K562 (cell line): ENCODE data around the gene KCNE2. TPM values are rescaled to one million over a fixed set of nuclear protein-coding genes. Genes with fewer than 3 reads are reported as not detected.
A peak's percentile ranks its signal among the peaks of the same experiment; 100 is the strongest.

Experiments used
- ATAC-seq: fragments of 200-7000 bp; cut with Tn5 transposase; 3 replicates; pipeline ENCODE4 v1.9.1; 2020; ENCODE audit warnings: moderate library complexity
- BruUV-seq: library from RNA; stranded (reverse); fragments of 400-500 nt; replicated peaks from 2 replicates; lab custom pipeline; 2021; lab: Mats Ljungman, UMichigan
- CTCF ChIA-PET: fragments of 300-600 bp; formaldehyde crosslinking; extraction: SDS; loops from one replicate; lab custom pipeline; 2021; ENCODE audit warnings: low intra/inter-chr PET ratio; lab: Yijun Ruan, JAX
- POLR2A ChIA-PET: fragments of 300-600, 350-650 bp; sonication (Branson Sonifier 250); formaldehyde crosslinking; extraction: SDS; loops from one replicate; lab custom pipeline; 2021; ENCODE audit warnings: antibody characterized with exemption, inconsistent platforms; lab: Yijun Ruan, JAX
- DNase-seq, 4 experiments: peaks; one replicate each; pipeline versions ENCODE4 v3.0.0 to v3.0.0-alpha.2; 2011 to 2018; ENCODE audit warnings: low spot score in 3 of 4, mixed read lengths in 3 of 4; ENCODE audit errors: extremely low read depth in 1 of 4
- FAIRE-seq: peaks from 2 replicates; lab custom pipeline; 2011; peaks lifted over from hg19 to GRCh38; lab: Jason Lieb, UNC
- H2AFZ ChIP-seq: 2 replicates; pipeline ENCODE4 v1.6.0; 2011; ENCODE audit warnings: low read depth, low read length, control low read depth, inconsistent platforms
- H3K27ac ChIP-seq: fragments of 200-600 bp; 3 replicates; pipeline ENCODE4 v1.8.0; 2011; ENCODE audit warnings: low read depth, mild to moderate bottlenecking, control low read depth, inconsistent platforms, low read length, moderate library complexity, mixed read lengths; ENCODE audit errors: extremely low read depth
- H3K27me3 ChIP-seq, 2 experiments: fragments of 300-600 bp in 1 of 2; 2 replicates in 1 of 2; 3 replicates in 1 of 2; pipeline versions ENCODE4 v1.6.0 to v1.8.0; 2011; ENCODE audit warnings: inconsistent platforms in 2 of 2, low read length in 2 of 2, mild to moderate bottlenecking in 1 of 2, mixed read lengths in 1 of 2, moderate library complexity in 1 of 2; ENCODE audit not compliant: control insufficient read depth in 2 of 2, insufficient read depth in 2 of 2
- H3K36me3 ChIP-seq: fragments of 300-600 bp; 3 replicates; pipeline ENCODE4 v1.8.0; 2011; ENCODE audit warnings: mild to moderate bottlenecking, low read length, inconsistent platforms; ENCODE audit not compliant: control insufficient read depth, insufficient read depth
- H3K4me1 ChIP-seq, 2 experiments: fragments of 200-600 bp in 1 of 2; replicated peaks in 1 of 2; 2 replicates in 1 of 2; 3 replicates in 1 of 2; pipeline versions ENCODE4 v1.5.1 to v1.8.0; 2011; ENCODE audit warnings: inconsistent platforms in 2 of 2, low read length in 2 of 2, mild to moderate bottlenecking in 1 of 2, mixed read lengths in 1 of 2, moderate library complexity in 1 of 2; ENCODE audit not compliant: control insufficient read depth in 2 of 2, insufficient read depth in 2 of 2
- H3K4me2 ChIP-seq: 2 replicates; pipeline ENCODE4 v1.6.1; 2011; ENCODE audit warnings: low read length, control low read depth, inconsistent platforms, mixed read lengths; ENCODE audit not compliant: insufficient read depth
- H3K4me3 ChIP-seq: fragments of 200-600 bp; sonication (generic), shearing (Covaris generic); 2 replicates; pipeline ENCODE4 v1.5.1; 2016; ENCODE audit warnings: control low read depth, inconsistent platforms
- H3K79me2 ChIP-seq: fragments of 200-600 bp; 3 replicates; pipeline ENCODE4 v1.8.0; 2011; ENCODE audit warnings: low read length, inconsistent platforms; ENCODE audit not compliant: control insufficient read depth, insufficient read depth
- H3K9ac ChIP-seq, 2 experiments: 2 replicates each; pipeline versions ENCODE4 v1.6.0 to v1.6.1; 2011; ENCODE audit warnings: low read depth in 2 of 2, low read length in 2 of 2, control low read depth in 1 of 2, inconsistent platforms in 1 of 2, mild to moderate bottlenecking in 1 of 2, mixed read lengths in 1 of 2; ENCODE audit not compliant: insufficient read depth in 1 of 2
- H3K9me1 ChIP-seq: one replicate; pipeline ENCODE4 v1.6.0; 2011; ENCODE audit warnings: inconsistent platforms, mild to moderate bottlenecking, low read length, moderate library complexity; ENCODE audit not compliant: control insufficient read depth, insufficient read depth
- H3K9me3 ChIP-seq: replicated peaks from 2 replicates; pipeline ENCODE4 v1.5.1; 2011; ENCODE audit warnings: low read depth, low read length, inconsistent platforms; ENCODE audit not compliant: control insufficient read depth, insufficient read depth
- H4K20me1 ChIP-seq: replicated peaks from 2 replicates; pipeline ENCODE4 v1.6.1; 2011; ENCODE audit warnings: low read length, inconsistent platforms, mixed read lengths; ENCODE audit not compliant: control insufficient read depth, insufficient read depth
- ATF1 ChIP-seq, 2 experiments: fragments of 450-650 bp in 1 of 2; IDR thresholded peaks; 2 replicates each; pipeline ENCODE4 v1.6.1; 2016; ENCODE audit warnings: missing compliant biosample characterization in 1 of 2, missing genetic modification characterization in 1 of 2
- CGGBP1 ChIP-seq: fragments of 250-450 bp; sonication (Bioruptor Pico); IDR thresholded peaks from 2 replicates; pipeline ENCODE4 v1.9.0; 2021; ENCODE audit warnings: mild to moderate bottlenecking
- FOXP1 ChIP-seq: sonication (generic); formaldehyde crosslinking; IDR thresholded peaks from 2 replicates; pipeline ENCODE4 v1.8.0; 2022; ENCODE audit warnings: mild to moderate bottlenecking, missing genetic modification reagents
- GTF2A2 ChIP-seq: IDR thresholded peaks from 2 replicates; pipeline ENCODE4 v1.6.1; 2016; ENCODE audit warnings: mild to moderate bottlenecking, missing genetic modification characterization, missing compliant biosample characterization
- RBM22 ChIP-seq: fragments of 200-400 bp; formaldehyde crosslinking; IDR thresholded peaks from 2 replicates; pipeline ENCODE4 v1.6.1; 2018; ENCODE audit warnings: low read length, low read depth; ENCODE audit not compliant: poor library complexity, severe bottlenecking
- SLC30A9 ChIP-seq: fragments of 250-450 bp; sonication (Bioruptor Pico); IDR thresholded peaks from 2 replicates; pipeline ENCODE4 v1.8.0; 2022; ENCODE audit warnings: mild to moderate bottlenecking, moderate library complexity
- ZNF140 ChIP-seq: fragments of 250-450 bp; sonication (Bioruptor Pico); IDR thresholded peaks from 2 replicates; pipeline ENCODE4 v1.8.0; 2021; ENCODE audit warnings: moderate library complexity, mild to moderate bottlenecking, inconsistent platforms
- ZNF41 ChIP-seq: fragments of 250-450 bp; sonication (Bioruptor Pico); conservative IDR thresholded peaks from 2 replicates; pipeline ENCODE4 v1.4.0; 2020; ENCODE audit warnings: mild to moderate bottlenecking
- ZNF436 ChIP-seq: fragments of 250-450, 450-650 bp; sonication (Bioruptor Pico); formaldehyde crosslinking; IDR thresholded peaks from 2 replicates; pipeline ENCODE4 v1.7.0; 2020; ENCODE audit warnings: mild to moderate bottlenecking
- ZNF696 ChIP-seq: fragments of 250-450 bp; sonication (Bioruptor Pico); conservative IDR thresholded peaks from 2 replicates; pipeline ENCODE4 v1.4.0; 2020; ENCODE audit warnings: mild to moderate bottlenecking, moderate library complexity
- in situ Hi-C: fragments of 300-500 bp; cut with MboI; formaldehyde crosslinking; loops from 4 replicates; pipeline ENCODE4 v1.15.0; 2018; ENCODE audit warnings: inconsistent platforms, mixed read lengths
- intact Hi-C: fragments of 100-400 bp; cut with micrococcal nuclease; formaldehyde crosslinking; loops from 2 replicates; pipeline ENCODE4 v1.14.2; 2022
- polyA plus RNA-seq, 8 experiments: library from polyadenylated mRNA; depleted of rRNA in 4 of 8; stranded (reverse) in 5 of 8; unstranded in 3 of 8; fragments of >200 nt; fragmentation: Nextera tagmentation in 2 of 8; fragmentation: Illumina TruSeq in 1 of 8; extraction: Ambion mirVana in 2 of 8; extraction: Trizol in 1 of 8; gene quantifications; 2 replicates each; pipeline versions ENCODE4 v1.2.1 to v1.2.3, GENCODE V29; 2011 to 2014; ENCODE audit warnings: inconsistent platforms in 1 of 8, missing spikeins in 1 of 8
- total RNA-seq, 7 experiments: library from RNA; depleted of rRNA in 6 of 7; stranded (reverse); fragments of >200 nt in 6 of 7; fragmentation: Illumina TruSeq in 2 of 7; extraction: Trizol in 2 of 7; gene quantifications; 2 replicates each; pipeline versions ENCODE4 v1.2.1 to v1.2.3, GENCODE V29; 2011 to 2021; ENCODE audit warnings: low replicate concordance in 1 of 7
- TF ChIP-seq, protein P1 (sequence below), 2 experiments: IDR thresholded peaks in 1 of 2; conservative IDR thresholded peaks in 1 of 2; 2 replicates each; pipeline ENCODE4 v1.6.1; 2016; ENCODE audit warnings: low read depth in 2 of 2, mild to moderate bottlenecking in 1 of 2, missing compliant biosample characterization in 1 of 2, missing genetic modification characterization in 1 of 2, moderate library complexity in 1 of 2
- TF ChIP-seq, protein P2 (sequence below): sonication (generic); formaldehyde crosslinking; IDR thresholded peaks from 2 replicates; pipeline ENCODE4 v1.8.0; 2022; ENCODE audit warnings: mild to moderate bottlenecking, missing genetic modification reagents
- TF ChIP-seq, protein P3 (sequence below): fragments of 250-450 bp; sonication (Bioruptor Pico); IDR thresholded peaks from 2 replicates; pipeline ENCODE4 v1.4.0; 2020; ENCODE audit warnings: mild to moderate bottlenecking

The KCNE2 gene
- total and polyA plus RNA-seq, 9 of the 15 experiments (the other 6 are each of a cell fraction or from before 2014, with no cell fraction given) = not detected

DNA sequence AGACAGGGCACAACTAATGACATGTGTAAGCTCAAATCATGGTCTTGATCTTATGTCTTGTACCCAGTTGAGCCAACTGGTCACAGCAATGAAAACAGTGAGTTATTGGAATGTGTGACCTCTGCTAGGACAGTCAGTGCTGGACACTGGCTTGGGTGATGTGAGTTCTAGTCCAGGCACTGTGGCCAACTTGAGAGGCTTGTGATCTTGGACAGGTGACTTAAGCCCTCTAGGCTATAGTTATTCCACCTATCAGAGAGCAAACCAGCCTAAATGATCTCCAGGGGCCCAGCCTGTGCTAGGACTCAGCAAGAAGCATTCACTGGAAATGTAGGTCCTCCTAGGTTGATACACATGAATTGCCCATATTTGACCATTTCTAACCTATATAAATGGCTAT lies 1.1 kb downstream of the KCNE2 start:
- H3K79me2 ChIP-seq = no peaks in the 10 kb centered on the region
- no peak overlapping the region for H3K4me3 ChIP-seq
- no peaks in the 10 kb centered on the region for H3K9me3 ChIP-seq
- DNase-seq (no peak), FAIRE-seq (no peak), ATAC-seq (no peak)
- intact Hi-C loops (no loop called here), in situ Hi-C loops (no loop called here)
- H3K9ac ChIP-seq = no peak overlapping the region
- TF ChIP-seq, protein P1, sequence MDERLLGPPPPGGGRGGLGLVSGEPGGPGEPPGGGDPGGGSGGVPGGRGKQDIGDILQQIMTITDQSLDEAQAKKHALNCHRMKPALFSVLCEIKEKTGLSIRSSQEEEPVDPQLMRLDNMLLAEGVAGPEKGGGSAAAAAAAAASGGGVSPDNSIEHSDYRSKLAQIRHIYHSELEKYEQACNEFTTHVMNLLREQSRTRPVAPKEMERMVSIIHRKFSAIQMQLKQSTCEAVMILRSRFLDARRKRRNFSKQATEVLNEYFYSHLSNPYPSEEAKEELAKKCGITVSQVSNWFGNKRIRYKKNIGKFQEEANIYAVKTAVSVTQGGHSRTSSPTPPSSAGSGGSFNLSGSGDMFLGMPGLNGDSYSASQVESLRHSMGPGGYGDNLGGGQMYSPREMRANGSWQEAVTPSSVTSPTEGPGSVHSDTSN (CRISPR knock-in tag; IDR thresholded peaks at IDR 0.05; ENCODE audit: low read depth) = no peak
- TF ChIP-seq, protein P1 (tag; conservative IDR thresholded peaks at IDR 0.05; ENCODE audit: low read depth) = no peak
- TF ChIP-seq SLC30A9 (no peak), ZNF41 (CRISPR knock-in tag) (no peak), ATF1 (CRISPR knock-in tag; IDR thresholded peaks at IDR 0.05) (no peak), ATF1 (tag; IDR thresholded peaks at IDR 0.05) (no peak), ZNF696 (CRISPR knock-in tag) (no peak), GTF2A2 (tag) (no peak), RBM22 (no peak), ZNF436 (CRISPR knock-in tag) (no peak), ZNF140 (no peak), FOXP1 (no peak), CGGBP1 (CRISPR knock-in tag) (no peak)
- TF ChIP-seq, protein P2, sequence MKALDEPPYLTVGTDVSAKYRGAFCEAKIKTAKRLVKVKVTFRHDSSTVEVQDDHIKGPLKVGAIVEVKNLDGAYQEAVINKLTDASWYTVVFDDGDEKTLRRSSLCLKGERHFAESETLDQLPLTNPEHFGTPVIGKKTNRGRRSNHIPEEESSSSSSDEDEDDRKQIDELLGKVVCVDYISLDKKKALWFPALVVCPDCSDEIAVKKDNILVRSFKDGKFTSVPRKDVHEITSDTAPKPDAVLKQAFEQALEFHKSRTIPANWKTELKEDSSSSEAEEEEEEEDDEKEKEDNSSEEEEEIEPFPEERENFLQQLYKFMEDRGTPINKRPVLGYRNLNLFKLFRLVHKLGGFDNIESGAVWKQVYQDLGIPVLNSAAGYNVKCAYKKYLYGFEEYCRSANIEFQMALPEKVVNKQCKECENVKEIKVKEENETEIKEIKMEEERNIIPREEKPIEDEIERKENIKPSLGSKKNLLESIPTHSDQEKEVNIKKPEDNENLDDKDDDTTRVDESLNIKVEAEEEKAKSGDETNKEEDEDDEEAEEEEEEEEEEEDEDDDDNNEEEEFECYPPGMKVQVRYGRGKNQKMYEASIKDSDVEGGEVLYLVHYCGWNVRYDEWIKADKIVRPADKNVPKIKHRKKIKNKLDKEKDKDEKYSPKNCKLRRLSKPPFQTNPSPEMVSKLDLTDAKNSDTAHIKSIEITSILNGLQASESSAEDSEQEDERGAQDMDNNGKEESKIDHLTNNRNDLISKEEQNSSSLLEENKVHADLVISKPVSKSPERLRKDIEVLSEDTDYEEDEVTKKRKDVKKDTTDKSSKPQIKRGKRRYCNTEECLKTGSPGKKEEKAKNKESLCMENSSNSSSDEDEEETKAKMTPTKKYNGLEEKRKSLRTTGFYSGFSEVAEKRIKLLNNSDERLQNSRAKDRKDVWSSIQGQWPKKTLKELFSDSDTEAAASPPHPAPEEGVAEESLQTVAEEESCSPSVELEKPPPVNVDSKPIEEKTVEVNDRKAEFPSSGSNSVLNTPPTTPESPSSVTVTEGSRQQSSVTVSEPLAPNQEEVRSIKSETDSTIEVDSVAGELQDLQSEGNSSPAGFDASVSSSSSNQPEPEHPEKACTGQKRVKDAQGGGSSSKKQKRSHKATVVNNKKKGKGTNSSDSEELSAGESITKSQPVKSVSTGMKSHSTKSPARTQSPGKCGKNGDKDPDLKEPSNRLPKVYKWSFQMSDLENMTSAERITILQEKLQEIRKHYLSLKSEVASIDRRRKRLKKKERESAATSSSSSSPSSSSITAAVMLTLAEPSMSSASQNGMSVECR (CRISPR knock-in tag) = no peak
- TF ChIP-seq, protein P3, sequence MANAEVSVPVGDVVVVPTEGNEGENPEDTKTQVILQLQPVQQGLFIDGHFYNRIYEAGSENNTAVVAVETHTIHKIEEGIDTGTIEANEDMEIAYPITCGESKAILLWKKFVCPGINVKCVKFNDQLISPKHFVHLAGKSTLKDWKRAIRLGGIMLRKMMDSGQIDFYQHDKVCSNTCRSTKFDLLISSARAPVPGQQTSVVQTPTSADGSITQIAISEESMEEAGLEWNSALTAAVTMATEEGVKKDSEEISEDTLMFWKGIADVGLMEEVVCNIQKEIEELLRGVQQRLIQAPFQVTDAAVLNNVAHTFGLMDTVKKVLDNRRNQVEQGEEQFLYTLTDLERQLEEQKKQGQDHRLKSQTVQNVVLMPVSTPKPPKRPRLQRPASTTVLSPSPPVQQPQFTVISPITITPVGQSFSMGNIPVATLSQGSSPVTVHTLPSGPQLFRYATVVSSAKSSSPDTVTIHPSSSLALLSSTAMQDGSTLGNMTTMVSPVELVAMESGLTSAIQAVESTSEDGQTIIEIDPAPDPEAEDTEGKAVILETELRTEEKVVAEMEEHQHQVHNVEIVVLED (CRISPR knock-in tag) = no peak
- H3K4me1 ChIP-seq = peaks cover 0 to 2% of the 10 kb centered on the region in 2 experiments; a peak in 2 of 5 replicates
- no peaks in the 10 kb centered on the region for H3K9me1 ChIP-seq
- no peaks in the 10 kb centered on the region for H3K36me3 ChIP-seq
- no peaks in the 10 kb centered on the region for H4K20me1 ChIP-seq
- CTCF ChIA-PET = no interaction called here
- H3K27me3 ChIP-seq = peaks cover 5 to 12% of the 10 kb centered on the region in 2 experiments; a peak in 3 of 5 replicates
- H3K27ac ChIP-seq = no peak overlapping the region
- POLR2A ChIA-PET = no interaction called here
- no peak overlapping the region for H3K4me2 ChIP-seq
- BruUV-seq = no TSS peak
- peak overlapping the region; percentile 13; the same call in 1 of the 2 replicates for H2AFZ ChIP-seq
